Endothelial cell (in vitro differentiated cells): ENCODE measurements around the gene PKP2. TPM values are rescaled to one million over a fixed set of nuclear protein-coding genes. Genes with fewer than 3 reads are reported as not detected.

ENCODE experiments used
- DNase-seq: peaks from one replicate; pipeline ENCODE4 v3.0.0; 2021; ENCODE audit warnings: low spot score
- H3K27ac Mint-ChIP-seq: one replicate; pipeline ENCODE4 v1.8.0; 2021; ENCODE audit warnings: mixed read lengths, inconsistent platforms; ENCODE audit not compliant: unreplicated experiment
- H3K27me3 Mint-ChIP-seq: one replicate; pipeline ENCODE4 v1.8.0; 2021; ENCODE audit warnings: mild to moderate bottlenecking, moderate library complexity, mixed read lengths, inconsistent platforms; ENCODE audit not compliant: unreplicated experiment
- H3K36me3 Mint-ChIP-seq: one replicate; pipeline ENCODE4 v1.8.0; 2021; ENCODE audit warnings: mild to moderate bottlenecking, low read depth, mixed read lengths, inconsistent platforms; ENCODE audit not compliant: unreplicated experiment
- H3K4me1 Mint-ChIP-seq: one replicate; pipeline ENCODE4 v1.8.0; 2021; ENCODE audit warnings: mild to moderate bottlenecking, mixed read lengths, inconsistent platforms; ENCODE audit not compliant: unreplicated experiment
- H3K4me3 Mint-ChIP-seq: one replicate; pipeline ENCODE4 v1.8.0; 2021; ENCODE audit warnings: mild to moderate bottlenecking, mixed read lengths, inconsistent platforms; ENCODE audit not compliant: unreplicated experiment
- H3K9me3 Mint-ChIP-seq: one replicate; pipeline ENCODE4 v1.8.0; 2021; ENCODE audit warnings: mixed read lengths, inconsistent platforms; ENCODE audit not compliant: unreplicated experiment
- total RNA-seq: library from RNA; stranded (reverse); fragmentation: NEBNext Ultra II Directional; extraction: Animal tissue kit (Norgen Biotek cat#: 25700); gene quantifications from one replicate; pipeline ENCODE4 v1.2.1, GENCODE V29; 2021; ENCODE audit not compliant: unreplicated experiment
- TF ChIP-seq, protein P1 (sequence below): fragments of 200-600 bp; sonication (generic); IDR thresholded peaks from one replicate; pipeline ENCODE4 v1.5.0; 2021; ENCODE audit warnings: antibody characterized with exemption; ENCODE audit not compliant: unreplicated experiment

Gene PKP2
- total RNA-seq, 1 donor from 2014 or later: 9.0 TPM

DNA sequence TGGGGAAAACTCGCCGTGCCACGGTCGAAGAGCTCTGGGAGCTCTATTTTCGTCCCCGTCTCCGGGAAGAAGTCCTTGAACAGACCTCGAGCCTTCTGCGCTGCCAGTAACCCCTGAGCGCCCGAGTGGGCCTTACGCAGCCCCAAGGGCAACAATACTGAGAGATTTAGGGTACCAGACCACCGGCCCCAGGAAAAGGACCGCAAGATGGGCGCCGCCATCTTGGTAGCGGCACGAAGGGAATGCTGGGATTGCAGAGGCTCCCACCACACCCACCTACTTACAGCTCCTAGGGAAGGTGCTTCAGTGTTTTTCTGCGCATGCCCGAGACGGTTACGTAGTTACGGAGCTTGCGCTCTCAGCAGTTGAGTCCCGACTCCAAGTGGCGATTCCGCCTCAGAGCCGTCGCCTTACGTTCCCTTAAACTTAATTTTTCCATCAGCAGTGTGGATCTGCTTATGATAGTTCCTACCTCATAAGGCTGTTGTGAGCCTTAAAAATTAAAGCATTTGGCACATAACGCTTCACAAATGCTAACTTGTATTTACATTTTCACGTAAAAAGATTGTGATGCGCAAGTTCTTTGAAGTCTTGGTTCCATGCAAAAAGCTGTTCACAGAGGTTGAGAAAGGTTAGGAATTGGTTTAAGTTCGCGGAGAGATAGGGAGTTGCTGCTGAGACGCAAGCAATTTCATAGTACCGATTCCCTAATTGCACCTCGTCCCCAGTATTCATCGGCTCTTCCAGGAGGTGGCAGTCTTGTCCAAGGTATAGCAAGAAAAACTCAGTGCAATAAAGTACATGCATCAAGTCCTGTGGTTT is 140.7 kb downstream of the PKP2 start, which contains the start of gene YARS2:
Gene YARS2, minus strand, starts transcription at position 244 of the 822 bp plus-strand sequence. Its CDS starts 23 bp downstream, at position 221.
- Mint-ChIP-seq H3K4me3 (peak within 1 kb of the TSS; percentile 91), H3K27ac (peak within 1 kb of the TSS; percentile 88), H3K4me1 (peaks cover 17% of the 10 kb centered on the region), H3K36me3 (peaks cover 11% of the 10 kb centered on the region), H3K9me3 (no peaks in the 10 kb centered on the region), H3K27me3 (peaks cover 2% of the 10 kb centered on the region)
- DNase-seq: peak; percentile 80
- TF ChIP-seq, protein P1, sequence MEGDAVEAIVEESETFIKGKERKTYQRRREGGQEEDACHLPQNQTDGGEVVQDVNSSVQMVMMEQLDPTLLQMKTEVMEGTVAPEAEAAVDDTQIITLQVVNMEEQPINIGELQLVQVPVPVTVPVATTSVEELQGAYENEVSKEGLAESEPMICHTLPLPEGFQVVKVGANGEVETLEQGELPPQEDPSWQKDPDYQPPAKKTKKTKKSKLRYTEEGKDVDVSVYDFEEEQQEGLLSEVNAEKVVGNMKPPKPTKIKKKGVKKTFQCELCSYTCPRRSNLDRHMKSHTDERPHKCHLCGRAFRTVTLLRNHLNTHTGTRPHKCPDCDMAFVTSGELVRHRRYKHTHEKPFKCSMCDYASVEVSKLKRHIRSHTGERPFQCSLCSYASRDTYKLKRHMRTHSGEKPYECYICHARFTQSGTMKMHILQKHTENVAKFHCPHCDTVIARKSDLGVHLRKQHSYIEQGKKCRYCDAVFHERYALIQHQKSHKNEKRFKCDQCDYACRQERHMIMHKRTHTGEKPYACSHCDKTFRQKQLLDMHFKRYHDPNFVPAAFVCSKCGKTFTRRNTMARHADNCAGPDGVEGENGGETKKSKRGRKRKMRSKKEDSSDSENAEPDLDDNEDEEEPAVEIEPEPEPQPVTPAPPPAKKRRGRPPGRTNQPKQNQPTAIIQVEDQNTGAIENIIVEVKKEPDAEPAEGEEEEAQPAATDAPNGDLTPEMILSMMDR: peak; percentile 70

GRCh38 chr12:32755051-32755653 is 141.4 kb downstream of the PKP2 start:
- peak; percentile 87 for DNase-seq
- H3K36me3 Mint-ChIP-seq: peaks cover 15% of the 10 kb centered on the region
- H3K4me1 Mint-ChIP-seq: peaks cover 17% of the 10 kb centered on the region
- H3K27ac Mint-ChIP-seq: peak overlapping the region; percentile 88
- TF ChIP-seq, protein P1: peak; percentile 75
- H3K4me3 Mint-ChIP-seq: peak overlapping the region; percentile 91
- peaks cover 2% of the 10 kb centered on the region for H3K27me3 Mint-ChIP-seq
- H3K9me3 Mint-ChIP-seq: no peaks in the 10 kb centered on the region

DNA sequence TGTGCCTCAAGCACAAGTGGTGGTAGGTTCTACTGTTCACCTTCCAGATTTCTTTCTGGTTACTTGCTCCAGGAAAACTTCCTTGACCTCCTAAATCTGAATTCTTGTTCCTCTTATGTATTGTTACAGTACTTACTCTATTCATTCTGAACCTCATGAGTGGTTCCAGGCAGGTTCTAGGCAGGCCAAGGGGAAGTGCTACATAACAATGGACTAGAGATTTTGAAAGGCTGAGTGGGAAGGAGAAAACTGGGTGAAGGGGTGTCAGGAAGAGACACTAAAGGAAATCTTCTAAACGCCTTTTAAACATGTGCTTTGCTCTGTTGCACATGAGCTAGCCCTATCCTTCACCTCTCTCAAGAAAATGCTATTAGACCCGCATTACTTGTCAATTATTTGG is 142.5 kb downstream of the PKP2 start:
- TF ChIP-seq, protein P1: no peak
- Mint-ChIP-seq H3K4me1 (peaks cover 17% of the 10 kb centered on the region), H3K9me3 (no peaks in the 10 kb centered on the region), H3K27me3 (peaks cover 2% of the 10 kb centered on the region), H3K27ac (peak overlapping the region; percentile 87), H3K36me3 (peaks cover 19% of the 10 kb centered on the region), H3K4me3 (peak overlapping the region; percentile 91)
- no peak for DNase-seq

GRCh38 chr12:32753605-32754004 is 143.0 kb downstream of the PKP2 start:
- Mint-ChIP-seq H3K27me3 (peaks cover 2% of the 10 kb centered on the region), H3K36me3 (peaks cover 19% of the 10 kb centered on the region), H3K4me3 (peak overlapping the region; percentile 91), H3K4me1 (peaks cover 17% of the 10 kb centered on the region), H3K9me3 (no peaks in the 10 kb centered on the region), H3K27ac (peak overlapping the region; percentile 87)
- DNase-seq: no peak
- TF ChIP-seq, protein P1: no peak

DNA sequence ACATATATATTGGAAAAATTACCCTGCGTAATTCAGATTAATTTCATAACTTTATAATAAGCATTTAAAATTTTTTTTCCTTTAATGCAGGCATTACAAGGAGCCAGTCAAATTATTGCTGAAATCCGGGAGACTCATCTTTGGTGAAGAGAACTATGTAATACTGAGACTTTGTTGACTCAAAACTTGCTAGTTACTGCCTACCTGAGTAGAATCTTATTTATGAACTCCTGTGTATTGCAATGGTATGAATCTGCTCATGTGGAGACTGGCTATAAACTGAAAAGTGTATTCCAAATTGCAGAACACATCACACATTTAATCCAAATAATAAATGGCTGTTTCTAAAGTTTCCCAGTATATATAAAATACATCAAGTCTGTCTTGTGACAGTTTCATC is 153.3 kb downstream of the PKP2 start:
- peaks cover 1% of the 10 kb centered on the region for H3K27me3 Mint-ChIP-seq
- H3K9me3 Mint-ChIP-seq: no peaks in the 10 kb centered on the region

More for the DNA sequence above, 153.3 kb downstream of the PKP2 start:
- Mint-ChIP-seq H3K27ac (no peak overlapping the region), H3K4me1 (no peaks in the 10 kb centered on the region), H3K4me3 (no peak overlapping the region), H3K36me3 (peaks cover 24% of the 10 kb centered on the region)
- TF ChIP-seq, protein P1: no peak
- no peak for DNase-seq
